GM21576 (cell line): Measurements from ENCODE around the gene EXOC4.
"Not testable (repeated sequence)": the region's sequence is repeated elsewhere in the genome, so short reads cannot be mapped to it uniquely, and the experiment has no call there.

Experiments
- ATAC-seq: cut with Tn5 transposase; IDR thresholded peaks from one replicate; pipeline ENCODE4 v1.9.1; 2021; ENCODE audit warnings: mild to moderate bottlenecking, moderate library complexity; ENCODE audit not compliant: unreplicated experiment

Gene EXOC4

GRCh38 chr7:134045716-134046115 is 792.8 kb downstream of the EXOC4 start:
- ATAC-seq, result no peak

- ATAC-seq, result no peak
Measured at GRCh38 chr7:134046594-134047128, 793.8 kb downstream of the EXOC4 start.

- ATAC-seq, result no peak
Measured at GRCh38 chr7:134047675-134048074, 794.8 kb downstream of the EXOC4 start.

GRCh38 chr7:134048166-134048565 is 795.3 kb downstream of the EXOC4 start:
- no peak for ATAC-seq

GRCh38 chr7:134051020-134051419 is 798.1 kb downstream of the EXOC4 start:
- ATAC-seq, result no peak

GRCh38 chr7:134056816-134057215 is 803.9 kb downstream of the EXOC4 start:
- ATAC-seq, result no peak

- ATAC-seq, result no peak
Measured at GRCh38 chr7:134058521-134058920, 805.6 kb downstream of the EXOC4 start.

- no peak for ATAC-seq
Measured at GRCh38 chr7:134058980-134059379, 806.1 kb downstream of the EXOC4 start.

- no peak for ATAC-seq
Measured at GRCh38 chr7:134059921-134060320, 807.0 kb downstream of the EXOC4 start.

- no peak for ATAC-seq
Measured at GRCh38 chr7:134060874-134061273, 808.0 kb downstream of the EXOC4 start.

- ATAC-seq, result no peak
Measured at GRCh38 chr7:134062460-134062859, 809.6 kb downstream of the EXOC4 start.

GRCh38 chr7:134065415-134065814 is 812.5 kb downstream of the EXOC4 start:
- no peak for ATAC-seq

GRCh38 chr7:134067164-134067563 is 814.3 kb downstream of the EXOC4 start:
- ATAC-seq, result no peak

GRCh38 chr7:134068670-134069069 is 815.8 kb downstream of the EXOC4 start:
- no peak for ATAC-seq

GRCh38 chr7:134069187-134069586 is 816.3 kb downstream of the EXOC4 start:
- no peak for ATAC-seq

- ATAC-seq, result no peak
Measured at GRCh38 chr7:134070673-134071072, 817.8 kb downstream of the EXOC4 start.

GRCh38 chr7:134071355-134072331 is 818.8 kb downstream of the EXOC4 start:
- ATAC-seq, result peak; percentile 90

- no peak for ATAC-seq
Measured at GRCh38 chr7:134073276-134073675, 820.4 kb downstream of the EXOC4 start.

GRCh38 chr7:134075799-134076198 is 822.9 kb downstream of the EXOC4 start:
- no peak for ATAC-seq

GRCh38 chr7:134077560-134077959 is 824.7 kb downstream of the EXOC4 start:
- not testable (repeated sequence) for ATAC-seq

GRCh38 chr7:134078991-134079390 is 826.1 kb downstream of the EXOC4 start:
- no peak for ATAC-seq

- ATAC-seq, result no peak
Measured at GRCh38 chr7:134081695-134082094, 828.8 kb downstream of the EXOC4 start.
